GM12892 (cell line): Measurements from ENCODE around the gene PRKCD.
"Not testable (repeated sequence)": the region's sequence is repeated elsewhere in the genome, so short reads cannot be mapped to it uniquely, and the experiment has no call there.

Experiments used
- DNase-seq: peaks from one replicate; pipeline ENCODE4 v3.0.0; 2011; ENCODE audit not compliant: insufficient read length
- FAIRE-seq: peaks from 2 replicates; lab custom pipeline; 2011; peaks lifted over from hg19 to GRCh38; lab: Jason Lieb, UNC
- POLR2A ChIP-seq: IDR thresholded peaks from 2 replicates; pipeline ENCODE4 v1.6.1; 2011; ENCODE audit warnings: low read depth, low read length, control low read depth
- POLR2AphosphoS5 ChIP-seq: IDR thresholded peaks from 2 replicates; pipeline ENCODE4 v1.6.1; 2011; ENCODE audit warnings: low read depth, low read length, control low read depth
- TAF1 ChIP-seq: IDR thresholded peaks from 2 replicates; pipeline ENCODE4 v1.6.1; 2011; ENCODE audit warnings: low read depth, mild to moderate bottlenecking, control low read depth, low read length, borderline replicate concordance

Gene PRKCD

DNA sequence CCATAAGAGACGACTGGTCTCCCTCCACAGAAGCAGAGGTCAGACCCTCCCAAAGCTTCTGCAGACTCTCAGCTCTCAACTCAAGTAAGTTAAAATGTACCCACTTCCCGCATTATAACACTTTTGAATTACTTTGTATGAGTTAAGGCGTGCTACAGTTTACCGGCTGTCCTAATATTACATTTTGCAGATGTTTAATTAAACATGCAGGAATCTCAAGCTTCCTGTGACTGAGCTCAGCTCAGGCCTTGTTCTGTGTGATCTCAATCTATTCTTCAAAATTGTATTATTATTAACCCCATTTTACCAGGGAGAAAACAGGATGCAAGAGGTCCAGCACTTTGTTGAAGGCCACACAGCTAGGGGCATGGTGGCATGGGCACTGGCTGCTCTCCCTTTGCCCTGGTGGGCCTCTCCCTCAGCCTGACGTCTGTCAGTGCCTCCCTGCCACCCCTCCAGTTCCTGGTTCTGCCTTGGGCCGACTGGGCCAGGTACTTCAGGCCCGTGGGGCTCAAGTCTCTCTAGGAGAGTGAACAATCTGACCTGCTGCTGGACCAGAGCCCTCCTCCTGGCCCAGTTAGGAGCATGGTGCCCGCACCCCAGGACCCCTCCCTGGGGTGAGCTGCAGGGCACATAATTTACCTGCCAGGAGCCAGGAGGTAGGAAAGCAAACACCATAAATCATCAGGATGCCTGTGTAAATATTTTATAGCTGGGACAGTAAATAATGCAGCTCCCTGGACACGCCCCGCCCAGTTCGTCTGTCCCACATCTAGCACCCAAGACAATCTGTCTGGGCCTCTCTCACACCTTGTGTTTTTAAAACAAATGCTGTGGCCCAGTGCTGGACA is 15.9 kb upstream of the PRKCD start:
- FAIRE-seq (no peak), DNase-seq (no peak)
- TF ChIP-seq POLR2AphosphoS5 (no peak), TAF1 (no peak), POLR2A (no peak)

DNA sequence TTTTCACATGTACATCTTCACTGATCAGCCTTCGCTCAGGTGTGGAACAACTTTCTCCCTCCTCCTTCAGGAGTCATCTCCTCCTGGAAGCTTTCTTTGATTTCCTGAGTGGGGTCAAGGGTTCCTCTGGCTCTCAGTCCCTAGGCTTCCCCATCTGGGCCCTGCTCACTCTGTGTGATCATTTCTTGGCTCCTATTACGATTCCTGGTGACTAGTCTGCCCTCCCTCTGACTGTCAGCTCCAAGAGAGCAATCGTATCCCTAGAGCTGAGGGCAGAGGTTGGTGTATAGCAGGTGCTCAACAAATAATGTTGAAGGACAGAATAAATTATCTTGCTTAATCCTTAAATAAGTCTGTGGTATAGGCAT is 15.3 kb upstream of the PRKCD start:
- DNase-seq (no peak), FAIRE-seq (no peak)
- TF ChIP-seq POLR2AphosphoS5 (no peak), POLR2A (no peak), TAF1 (no peak)

DNA sequence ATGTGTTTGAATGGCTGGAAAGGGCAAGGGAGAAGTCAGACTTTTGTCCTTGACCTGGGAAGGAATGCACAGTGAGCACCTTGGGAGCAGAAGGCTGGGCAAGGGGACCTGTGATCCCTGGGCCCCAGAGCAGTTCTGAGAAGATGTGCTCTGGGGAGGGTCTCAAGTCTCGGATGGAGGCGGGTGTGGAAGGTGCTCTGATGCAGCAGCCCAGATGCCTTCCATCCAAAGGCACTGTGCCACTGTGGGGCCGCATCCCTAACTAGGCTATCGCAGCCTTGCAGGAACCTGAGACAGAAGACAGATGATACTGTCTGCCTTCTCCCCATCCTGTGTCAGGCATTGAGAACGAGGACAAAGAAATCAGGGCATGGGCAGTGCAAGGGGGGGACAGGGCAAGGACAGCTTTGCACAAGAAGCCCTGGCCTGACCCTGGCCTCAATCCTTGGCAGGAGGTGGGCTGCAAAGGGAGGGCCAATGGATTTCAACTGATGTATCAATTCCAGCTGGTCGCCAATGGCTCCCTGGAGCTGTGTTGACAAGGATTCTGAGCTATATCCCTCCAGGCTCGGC is 14.6 kb upstream of the PRKCD start:
- DNase-seq (no peak), FAIRE-seq (no peak)
- TF ChIP-seq TAF1 (no peak), POLR2AphosphoS5 (no peak), POLR2A (no peak)

DNA sequence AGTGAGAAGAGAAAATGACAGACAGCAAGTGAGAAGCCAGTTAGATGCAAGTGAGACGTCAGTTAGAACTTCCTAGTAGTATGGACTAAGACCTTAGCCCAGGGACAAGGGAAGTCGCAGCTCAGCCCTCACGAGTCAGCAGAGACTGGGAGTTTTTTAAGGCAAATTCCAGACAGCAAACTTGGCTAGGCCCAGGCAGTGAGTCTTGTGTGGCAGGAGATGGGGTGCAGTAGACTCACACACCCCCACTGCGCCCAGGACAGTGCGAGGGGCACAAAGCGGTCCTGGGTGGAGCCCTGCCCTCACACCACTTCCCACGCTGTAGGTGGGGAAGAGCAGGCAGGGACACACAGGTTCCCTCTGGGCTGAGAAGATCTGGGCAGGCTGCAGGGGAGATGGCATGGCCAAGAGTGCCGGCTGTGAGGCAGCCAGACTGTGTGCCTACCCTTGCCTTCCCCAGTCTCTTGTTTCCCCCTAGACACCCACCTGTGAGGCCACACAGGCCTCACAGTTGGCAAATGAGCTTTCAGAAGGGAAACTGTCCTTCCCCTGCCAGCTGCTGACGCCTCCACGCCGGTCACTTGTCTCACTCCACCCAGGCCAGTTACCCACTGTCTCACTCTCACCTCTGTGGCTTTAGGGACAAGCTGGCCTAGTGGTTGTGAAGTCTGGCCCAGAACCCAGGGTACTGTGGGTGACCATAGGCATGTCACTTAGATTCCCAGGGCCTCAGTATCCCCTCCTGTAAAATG is 13.7 kb upstream of the PRKCD start:
- FAIRE-seq (no peak), DNase-seq (no peak)
- no peak for TF ChIP-seq TAF1
- no peak for TF ChIP-seq POLR2AphosphoS5
- no peak for TF ChIP-seq POLR2A

DNA sequence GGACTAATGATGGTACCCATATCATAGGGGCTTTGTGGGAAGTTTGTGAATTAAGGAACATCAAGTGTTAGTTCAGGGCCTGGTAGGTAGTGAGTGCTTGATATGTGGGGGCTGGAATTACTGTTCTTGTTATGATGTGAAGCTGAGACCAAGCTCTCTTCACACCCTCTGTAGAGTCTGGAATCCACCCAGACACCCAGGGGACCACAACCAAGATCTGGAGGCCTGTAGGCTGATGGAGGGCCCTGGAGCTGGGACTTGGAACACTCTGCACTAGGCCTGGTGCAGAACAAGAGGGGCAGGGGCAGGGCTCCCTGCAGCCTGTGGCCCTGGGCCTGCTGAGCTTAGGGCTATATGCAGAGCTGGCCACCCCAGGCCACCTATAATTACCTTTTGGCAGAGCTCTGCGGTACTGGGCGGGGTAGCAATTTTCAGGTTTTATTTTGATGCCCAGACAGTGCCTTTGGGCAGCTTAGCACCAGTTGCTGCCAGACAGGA is 13.1 kb upstream of the PRKCD start:
- TF ChIP-seq POLR2A (no peak), POLR2AphosphoS5 (no peak), TAF1 (no peak)
- no peak for DNase-seq
- FAIRE-seq: no peak

DNA sequence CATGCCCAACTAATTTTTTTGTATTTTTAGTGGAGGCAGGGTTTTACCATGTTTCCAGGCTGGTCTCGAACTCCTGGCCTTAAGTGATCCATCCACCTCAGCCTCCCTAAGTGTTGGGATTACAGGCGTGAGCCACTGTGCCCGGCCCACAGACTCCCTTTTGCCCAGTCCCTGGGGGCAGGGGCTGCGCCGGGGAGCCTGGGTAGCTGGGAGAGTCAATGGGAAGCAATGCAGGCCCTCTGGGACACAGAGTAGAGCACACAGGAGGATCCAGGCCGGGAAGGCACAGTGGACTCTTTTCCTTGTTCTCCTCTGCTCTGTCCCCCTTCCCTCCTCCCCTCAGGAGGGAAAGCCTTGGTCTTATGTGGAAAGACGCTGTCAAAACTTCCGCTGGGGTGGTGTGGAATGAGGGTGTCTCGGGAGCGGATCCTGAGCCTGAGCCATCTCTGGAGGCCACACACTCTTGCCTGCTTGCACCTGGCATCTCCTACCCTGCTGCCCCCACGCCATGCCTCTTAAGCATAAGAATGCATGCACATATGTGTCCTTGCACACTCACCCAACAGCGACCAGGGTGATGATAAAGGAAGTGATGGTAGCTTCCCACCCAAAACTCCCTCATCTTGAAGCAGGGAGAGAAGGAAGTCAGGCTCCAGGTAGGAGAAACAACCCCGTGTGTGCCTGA is 11.9 kb upstream of the PRKCD start:
- DNase-seq: no peak
- FAIRE-seq: no peak
- TF ChIP-seq POLR2AphosphoS5 (no peak), POLR2A (no peak), TAF1 (no peak)

DNA sequence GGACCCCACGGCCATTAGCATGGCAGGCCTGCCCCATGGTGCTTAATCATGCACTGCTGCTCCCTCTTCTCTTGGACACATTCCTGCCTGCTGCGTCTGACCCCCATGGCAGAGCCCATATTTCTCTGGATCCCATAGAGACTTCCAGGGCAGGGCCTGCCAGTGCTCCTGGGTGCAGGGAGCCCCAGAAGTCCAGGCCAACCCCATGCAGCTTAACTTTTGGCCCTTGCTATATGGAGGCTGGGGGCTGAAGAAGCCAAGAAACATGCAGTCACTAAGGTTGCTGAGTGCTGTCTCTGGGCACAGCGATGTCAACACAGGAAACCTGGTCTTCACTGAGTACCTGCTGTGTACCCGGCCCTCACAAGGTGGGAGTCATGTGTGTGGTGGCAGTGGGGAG is 11.3 kb upstream of the PRKCD start:
- TF ChIP-seq TAF1: no peak
- DNase-seq (no peak), FAIRE-seq (no peak)

DNA sequence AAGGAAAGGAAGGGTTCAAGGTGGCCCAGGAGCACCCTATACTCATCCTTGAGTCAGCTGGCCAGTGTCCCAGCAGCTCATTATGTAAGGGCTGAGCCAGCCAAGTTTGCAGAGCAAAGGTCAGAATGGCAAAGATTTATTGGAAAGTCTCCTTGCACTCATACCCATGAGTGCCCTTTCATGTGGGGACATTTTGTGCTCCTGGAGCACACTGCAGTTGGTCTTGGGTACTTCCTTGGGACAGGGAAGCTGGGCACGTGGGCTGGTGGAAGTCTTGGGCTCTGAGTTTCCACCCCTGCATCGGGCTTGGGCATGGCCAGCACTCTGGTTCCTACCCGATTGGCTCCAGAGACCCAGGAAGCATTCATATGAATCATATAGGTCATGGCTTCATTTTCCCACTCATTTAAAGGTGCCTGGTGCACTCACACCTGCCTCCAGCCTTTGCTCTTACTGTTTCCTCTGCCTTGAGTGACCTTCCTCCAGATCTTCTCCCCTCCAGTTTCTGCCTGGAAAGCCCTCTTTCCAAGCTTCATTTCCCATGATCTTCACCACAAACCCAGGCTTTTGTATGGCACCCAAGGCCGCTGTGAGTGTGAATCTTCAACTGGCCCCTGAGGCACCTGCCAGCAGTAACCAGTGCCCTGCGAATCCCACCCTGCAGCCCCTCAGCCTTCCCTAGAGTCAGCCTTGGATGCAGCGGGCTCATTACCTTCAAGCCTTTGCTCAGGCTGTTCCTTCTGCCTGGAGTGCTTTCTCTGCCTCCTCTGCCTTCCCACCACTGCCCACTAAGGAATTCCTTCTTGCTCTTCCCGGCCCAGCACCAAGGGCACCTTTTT is 10.5 kb upstream of the PRKCD start:
- no peak for DNase-seq
- FAIRE-seq: no peak
- no peak for TF ChIP-seq POLR2AphosphoS5
- TF ChIP-seq TAF1: no peak

DNA sequence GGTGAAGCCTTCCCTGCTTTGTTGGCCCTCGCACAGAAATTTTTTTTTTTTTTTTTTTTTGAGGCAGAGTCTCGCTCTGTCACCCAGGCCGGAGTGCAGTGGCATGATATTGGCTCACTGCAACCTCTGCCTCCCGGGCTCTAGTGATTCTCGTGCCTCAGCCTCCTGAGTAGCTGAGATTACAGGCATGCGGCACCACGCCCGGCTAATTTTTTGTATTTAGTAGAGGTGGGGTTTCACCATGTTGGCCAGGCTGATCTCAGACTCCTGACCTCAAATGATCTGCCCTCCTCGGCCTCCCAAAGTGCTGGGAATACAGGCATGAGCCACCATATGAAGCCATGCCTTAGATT is 9.9 kb upstream of the PRKCD start:
- FAIRE-seq, DNase-seq: not testable (repeated sequence)

DNA sequence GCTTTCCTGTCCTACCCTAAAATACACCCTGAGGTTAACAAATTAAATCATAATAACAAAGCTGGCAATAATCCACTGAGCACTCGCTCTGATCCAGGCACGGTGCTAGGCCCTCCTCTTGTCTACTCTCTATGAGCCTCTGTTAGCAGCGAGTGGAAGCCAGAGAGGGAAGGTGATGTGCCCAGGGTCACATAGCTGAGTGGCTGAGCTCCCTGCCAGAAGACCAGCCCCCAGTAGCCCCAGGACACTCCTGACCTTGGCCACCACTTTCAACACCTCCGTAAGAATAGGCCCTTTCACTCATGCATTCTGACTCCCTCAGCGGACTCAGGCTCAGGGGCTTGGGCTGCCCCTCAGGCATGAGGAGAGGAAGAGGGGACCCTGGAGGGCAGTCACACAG is 9.5 kb upstream of the PRKCD start:
- no peak for FAIRE-seq

More for the DNA sequence above, 9.5 kb upstream of the PRKCD start:
- no peak for DNase-seq
- TF ChIP-seq TAF1: no peak
- no peak for TF ChIP-seq POLR2AphosphoS5
- no peak for TF ChIP-seq POLR2A
